ENCODE results near the gene TNNC2.

Gene TNNC2

GRCh38 chr20:45857114-45857881, 30.2 kb upstream of the TNNC2 start, which contains the start of the genes ACOT8 and ZSWIM3:
TSS of gene ACOT8 (minus strand) at chr20:45857392. CDS start at chr20:45857315, 77 bp downstream.
TSS of gene ZSWIM3 (plus strand) at chr20:45857614. CDS start at chr20:45857826, 212 bp downstream.
- peak; percentile 100 for DNase-seq (ENCODE audit: low read depth)
- TF ChIP-seq CTCF (IDR thresholded peaks at IDR 0.05; ENCODE audit: low read depth, low read length, missing control alignments), result no peak
- peak within 1 kb of the TSS; percentile 97 for H3K4me3 ChIP-seq (ENCODE audit: low read depth, low read length)

GRCh38 chr20:45853484-45853883, 26.4 kb upstream of the TNNC2 start:
- H3K4me3 ChIP-seq (ENCODE audit: low read depth, low read length), result no peak overlapping the region
- TF ChIP-seq CTCF (IDR thresholded peaks at IDR 0.05; ENCODE audit: low read depth, low read length, missing control alignments), result no peak
- no peak for DNase-seq (ENCODE audit: low read depth)

GRCh38 chr20:45852326-45852725, 25.2 kb upstream of the TNNC2 start:
- no peak for TF ChIP-seq CTCF (IDR thresholded peaks at IDR 0.05; ENCODE audit: low read depth, low read length, missing control alignments)
- DNase-seq (ENCODE audit: low read depth), result no peak
- no peak overlapping the region for H3K4me3 ChIP-seq (ENCODE audit: low read depth, low read length)

- H3K4me3 ChIP-seq (ENCODE audit: low read depth, low read length), result no peak overlapping the region
- TF ChIP-seq CTCF (IDR thresholded peaks at IDR 0.05; ENCODE audit: low read depth, low read length, missing control alignments), result no peak
- DNase-seq (ENCODE audit: low read depth), result no peak
Measured at GRCh38 chr20:45851501-45851900, 24.4 kb upstream of the TNNC2 start.

GRCh38 chr20:45850926-45851325, 23.8 kb upstream of the TNNC2 start:
- TF ChIP-seq CTCF (IDR thresholded peaks at IDR 0.05; ENCODE audit: low read depth, low read length, missing control alignments), result no peak
- no peak for DNase-seq (ENCODE audit: low read depth)

GRCh38 chr20:45850238-45850637, 23.1 kb upstream of the TNNC2 start:
- TF ChIP-seq CTCF (IDR thresholded peaks at IDR 0.05; ENCODE audit: low read depth, low read length, missing control alignments), result no peak
- H3K4me3 ChIP-seq (ENCODE audit: low read depth, low read length), result no peak overlapping the region
- no peak for DNase-seq (ENCODE audit: low read depth)

More at GRCh38 chr20:45850926-45851325, 23.8 kb upstream of the TNNC2 start:
- H3K4me3 ChIP-seq (ENCODE audit: low read depth, low read length), result no peak overlapping the region
